Breast epithelium (tissue), 4 donors: ENCODE data around the gene MICAL2. TPM values are rescaled to one million over a fixed set of nuclear protein-coding genes. Genes with fewer than 3 reads are reported as not detected.

Source experiments
- DNase-seq, 2 donors: peaks; one replicate each; pipeline ENCODE4 v3.0.0-alpha.2; 2019; ENCODE audit warnings: low spot score in 2 of 2
- H3K27ac ChIP-seq, 2 donors: fragments of 200-600 bp; sonication (generic) in 1 of 2; one replicate each; pipeline ENCODE4 v1.5.1; 2016 to 2019; ENCODE audit warnings: mild to moderate bottlenecking in 1 of 2
- H3K27me3 ChIP-seq, 2 donors: fragments of 200-600 bp; sonication (generic) in 1 of 2; one replicate each; pipeline versions ENCODE4 v1.5.1 to v1.6.0; 2017 to 2019; ENCODE audit warnings: control low read depth in 1 of 2, mild to moderate bottlenecking in 1 of 2
- H3K36me3 ChIP-seq: fragments of 200-600 bp; one replicate; pipeline ENCODE4 v1.5.1; 2019
- H3K4me1 ChIP-seq, 2 donors: fragments of 200-600 bp; sonication (generic); one replicate each; pipeline ENCODE4 v1.5.1; 2016 to 2019; ENCODE audit warnings: control low read depth in 1 of 2
- H3K4me3 ChIP-seq, 3 donors: fragments of 200-600 bp; sonication (generic); 1 replicate in 2 of 3; 2 replicates in 1 of 3; pipeline ENCODE4 v1.5.1; 2016 to 2019; ENCODE audit warnings: mild to moderate bottlenecking in 3 of 3, moderate library complexity in 2 of 3
- H3K9me3 ChIP-seq, 2 donors: fragments of 200-600 bp; sonication (generic) in 1 of 2; one replicate each; pipeline ENCODE4 v1.5.1; 2016 to 2019; ENCODE audit warnings: control low read depth in 1 of 2
- POLR2A ChIP-seq: fragments of 450-650 bp; IDR thresholded peaks from one replicate; pipeline ENCODE4 v1.6.1; 2016; ENCODE audit warnings: antibody characterized with exemption, mild to moderate bottlenecking, moderate library complexity
- POLR2AphosphoS5 ChIP-seq, 3 donors: sonication (generic); formaldehyde crosslinking; IDR thresholded peaks; one replicate each; pipeline ENCODE4 v1.6.1; 2017; ENCODE audit warnings: antibody characterized with exemption in 3 of 3
- intact Hi-C: fragments of 100-400 bp; cut with DNase I; formaldehyde crosslinking; loops from one replicate; pipeline ENCODE4 v1.15.1; 2023; ENCODE audit warnings: low total_unique reads
- total RNA-seq, 3 donors: library from RNA; depleted of rRNA; stranded (reverse); fragments of >200 nt; gene quantifications; one replicate each; pipeline ENCODE4 v1.1.0, GENCODE V29; 2016
- TF ChIP-seq, protein P1 (sequence below), 3 donors: fragments of 450-650 bp; IDR thresholded peaks; one replicate each; pipeline ENCODE4 v1.5.1; 2016 to 2017; ENCODE audit warnings: antibody characterized with exemption in 3 of 3, mild to moderate bottlenecking in 3 of 3, moderate library complexity in 3 of 3

MICAL2 gene
- total RNA-seq, 3 donors from 2014 or later = 30.9 to 52.4 (median 38.6) TPM

DNA sequence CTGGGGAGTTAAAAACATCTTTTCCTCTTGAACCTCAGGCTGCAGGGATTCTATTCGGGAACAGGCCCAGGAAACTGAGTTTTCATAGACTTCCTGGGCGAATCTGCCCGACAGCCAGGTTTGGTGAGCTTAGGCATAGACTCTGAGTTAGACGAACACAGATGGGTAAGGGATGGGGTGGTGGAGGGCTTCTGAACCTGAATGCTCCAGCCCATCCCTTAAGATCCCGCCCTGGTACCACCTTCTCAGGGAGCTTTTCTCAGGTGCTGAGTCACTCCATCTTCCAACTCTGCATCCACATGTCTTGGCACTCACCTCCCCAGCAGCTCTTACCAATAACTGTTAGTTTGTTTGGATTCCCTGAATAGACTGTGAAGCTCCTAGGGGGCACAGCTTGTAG lies 37.4 kb downstream of the MICAL2 start:
- TF ChIP-seq POLR2AphosphoS5 (IDR thresholded peaks at IDR 0.05) (no peak), POLR2A (no peak)
- TF ChIP-seq, protein P1, sequence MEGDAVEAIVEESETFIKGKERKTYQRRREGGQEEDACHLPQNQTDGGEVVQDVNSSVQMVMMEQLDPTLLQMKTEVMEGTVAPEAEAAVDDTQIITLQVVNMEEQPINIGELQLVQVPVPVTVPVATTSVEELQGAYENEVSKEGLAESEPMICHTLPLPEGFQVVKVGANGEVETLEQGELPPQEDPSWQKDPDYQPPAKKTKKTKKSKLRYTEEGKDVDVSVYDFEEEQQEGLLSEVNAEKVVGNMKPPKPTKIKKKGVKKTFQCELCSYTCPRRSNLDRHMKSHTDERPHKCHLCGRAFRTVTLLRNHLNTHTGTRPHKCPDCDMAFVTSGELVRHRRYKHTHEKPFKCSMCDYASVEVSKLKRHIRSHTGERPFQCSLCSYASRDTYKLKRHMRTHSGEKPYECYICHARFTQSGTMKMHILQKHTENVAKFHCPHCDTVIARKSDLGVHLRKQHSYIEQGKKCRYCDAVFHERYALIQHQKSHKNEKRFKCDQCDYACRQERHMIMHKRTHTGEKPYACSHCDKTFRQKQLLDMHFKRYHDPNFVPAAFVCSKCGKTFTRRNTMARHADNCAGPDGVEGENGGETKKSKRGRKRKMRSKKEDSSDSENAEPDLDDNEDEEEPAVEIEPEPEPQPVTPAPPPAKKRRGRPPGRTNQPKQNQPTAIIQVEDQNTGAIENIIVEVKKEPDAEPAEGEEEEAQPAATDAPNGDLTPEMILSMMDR (IDR thresholded peaks at IDR 0.05) = no peak
- H3K36me3 ChIP-seq = no peaks in the 10 kb centered on the region
- intact Hi-C loops = loop anchor here (2.0 kb wide), 1 partner anchor 19 kb away; no protein-coding TSS in a partner anchor
- no peaks in the 10 kb centered on the region for H3K4me1 ChIP-seq
- H3K27me3 ChIP-seq = no peaks in the 10 kb centered on the region
- no peak for DNase-seq
- no peak overlapping the region for H3K4me3 ChIP-seq
- H3K27ac ChIP-seq = no peak overlapping the region
- no peaks in the 10 kb centered on the region for H3K9me3 ChIP-seq

DNA sequence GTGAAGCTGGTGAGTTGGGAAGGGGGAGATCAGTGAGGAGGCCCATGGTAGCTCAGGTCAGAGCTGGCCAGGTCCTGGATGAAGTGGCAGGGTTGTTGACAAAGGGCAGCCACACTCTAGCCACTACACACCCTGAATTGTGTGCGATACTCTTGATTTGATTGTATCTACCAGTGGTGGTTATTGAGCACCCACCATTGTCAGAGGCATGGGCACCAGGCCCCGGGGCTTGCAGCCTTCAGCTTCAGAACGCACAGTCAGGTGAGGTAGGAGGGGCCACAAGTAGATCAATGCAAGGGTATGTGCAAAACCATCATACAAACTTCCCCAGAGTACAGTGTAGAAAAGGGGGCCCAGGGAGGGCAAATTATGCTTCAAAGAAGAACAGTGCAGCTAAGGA lies 38.1 kb downstream of the MICAL2 start:
- Histone ChIP-seq H3K27ac (no peak overlapping the region), H3K4me3 (no peak overlapping the region), H3K4me1 (no peaks in the 10 kb centered on the region), H3K27me3 (no peaks in the 10 kb centered on the region), H3K36me3 (no peaks in the 10 kb centered on the region), H3K9me3 (no peaks in the 10 kb centered on the region)
- no peak for DNase-seq
- intact Hi-C loops = loop anchor here (2.0 kb wide), 1 partner anchor 20 kb away; no protein-coding TSS in a partner anchor
- TF ChIP-seq POLR2AphosphoS5 (IDR thresholded peaks at IDR 0.05) = no peak
- TF ChIP-seq POLR2A = no peak
- TF ChIP-seq, protein P1 (IDR thresholded peaks at IDR 0.05) = no peak

DNA sequence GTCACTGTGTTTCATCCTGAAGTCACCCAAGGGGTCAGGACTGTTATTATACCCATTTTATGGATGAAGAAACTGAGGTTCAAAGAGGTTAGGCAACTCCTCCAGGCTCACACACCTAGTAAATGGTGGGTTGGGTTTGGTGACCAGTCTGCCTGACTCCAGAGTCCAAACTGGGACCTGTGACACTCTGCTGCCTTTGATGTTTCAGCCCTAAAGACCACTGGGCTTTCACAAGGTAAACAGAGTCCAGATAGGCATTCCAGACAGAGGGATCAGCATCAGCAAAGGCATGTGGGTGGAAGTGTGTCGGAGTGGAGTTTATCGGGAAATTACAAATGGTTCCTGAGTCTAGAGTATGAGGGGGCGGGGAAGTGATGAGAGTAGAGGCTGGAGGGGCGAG lies 38.5 kb downstream of the MICAL2 start:
- H3K4me1 ChIP-seq = no peaks in the 10 kb centered on the region
- no peaks in the 10 kb centered on the region for H3K36me3 ChIP-seq
- no peak overlapping the region for H3K4me3 ChIP-seq
- H3K27me3 ChIP-seq = no peaks in the 10 kb centered on the region
- TF ChIP-seq, protein P1 (IDR thresholded peaks at IDR 0.05) = no peak
- TF ChIP-seq POLR2A (no peak), POLR2AphosphoS5 (IDR thresholded peaks at IDR 0.05) (no peak)
- no peaks in the 10 kb centered on the region for H3K9me3 ChIP-seq
- H3K27ac ChIP-seq = no peak overlapping the region
- intact Hi-C loops = loop anchor here (2.0 kb wide), 1 partner anchor 20 kb away; no protein-coding TSS in a partner anchor
- DNase-seq = no peak

DNA sequence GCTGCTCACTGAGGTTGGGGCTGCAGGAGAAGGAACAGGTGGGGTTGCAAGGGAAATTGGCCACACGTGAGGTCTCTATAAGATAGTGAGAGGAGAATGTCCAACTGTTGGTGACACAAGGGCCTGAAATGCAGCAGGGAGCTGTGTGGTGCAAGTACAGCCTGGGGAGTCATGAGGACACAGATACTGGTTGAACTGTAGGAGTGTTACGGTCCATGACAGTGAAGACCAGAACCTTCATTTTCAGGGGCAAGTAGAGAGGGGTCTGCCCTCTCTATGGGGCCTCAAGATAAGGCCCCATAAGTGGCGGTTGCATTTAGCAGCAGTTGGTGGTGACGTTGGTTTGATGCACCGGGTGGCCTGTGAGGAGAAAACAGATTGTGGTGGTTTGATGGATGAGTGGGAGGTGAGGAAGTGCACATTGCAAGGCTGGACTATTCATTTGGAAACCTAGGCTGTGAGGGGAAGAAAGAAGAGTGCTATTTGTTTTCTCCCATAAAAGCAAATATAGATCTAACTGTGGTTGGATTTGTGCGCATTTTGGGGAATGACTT lies 39.4 kb downstream of the MICAL2 start:
- Histone ChIP-seq H3K27me3 (no peaks in the 10 kb centered on the region), H3K4me3 (no peak overlapping the region), H3K4me1 (no peaks in the 10 kb centered on the region), H3K9me3 (no peaks in the 10 kb centered on the region), H3K36me3 (no peaks in the 10 kb centered on the region), H3K27ac (no peak overlapping the region)
- TF ChIP-seq, protein P1 (IDR thresholded peaks at IDR 0.05) = no peak
- TF ChIP-seq POLR2A (no peak), POLR2AphosphoS5 (IDR thresholded peaks at IDR 0.05) (no peak)
- intact Hi-C loops = loop anchor here (2.0 to 10.0 kb wide), 2 partner anchors 21 to 345 kb away; no protein-coding TSS in a partner anchor
- no peak for DNase-seq

DNA sequence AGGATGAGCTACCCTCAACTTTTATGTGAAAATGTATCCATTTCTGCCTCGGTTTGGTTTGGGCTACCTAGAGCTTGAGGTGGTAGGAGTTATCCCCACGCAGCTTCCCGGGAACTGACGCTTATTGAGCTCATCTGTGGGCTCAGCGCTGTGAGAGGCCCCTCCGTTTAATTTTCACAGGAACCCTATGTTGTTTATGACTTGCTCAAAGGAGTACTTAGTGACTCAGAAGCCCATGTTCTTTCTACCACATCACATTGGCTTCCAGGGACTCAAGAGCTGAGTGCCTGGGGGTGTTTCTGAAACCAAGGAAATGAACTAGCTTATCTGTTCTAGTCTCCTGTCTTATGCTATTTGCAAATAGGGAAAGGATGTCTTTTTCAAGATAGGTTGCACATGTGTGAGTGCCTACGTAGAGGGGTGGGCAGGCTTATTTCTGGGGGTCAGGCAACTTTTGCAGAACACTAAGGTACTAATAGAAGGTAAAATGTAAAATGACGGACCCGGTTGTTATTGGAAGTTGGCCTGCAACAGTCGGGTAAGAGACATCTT lies 40.5 kb downstream of the MICAL2 start:
- Histone ChIP-seq H3K27ac (no peak overlapping the region), H3K4me1 (no peaks in the 10 kb centered on the region), H3K4me3 (no peak overlapping the region), H3K27me3 (no peaks in the 10 kb centered on the region), H3K36me3 (no peaks in the 10 kb centered on the region), H3K9me3 (no peaks in the 10 kb centered on the region)
- intact Hi-C loops = loop anchor here (10.0 kb wide), 1 partner anchor 346 kb away; no protein-coding TSS in a partner anchor
- no peak for DNase-seq
- TF ChIP-seq POLR2A (no peak), POLR2AphosphoS5 (IDR thresholded peaks at IDR 0.05) (no peak)
- TF ChIP-seq, protein P1 (IDR thresholded peaks at IDR 0.05) = no peak
